Esophagus mucosa (tissue), 1 donor: ENCODE data around the gene FOXN3. TPM values are rescaled to one million over a fixed set of nuclear protein-coding genes. Genes with fewer than 3 reads are reported as not detected.
"Not testable (repeated sequence)": the region's sequence is repeated elsewhere in the genome, so short reads cannot be mapped to it uniquely, and the experiment has no call there.

Experiments
- ATAC-seq: fragments of 200-7000 bp; cut with Tn5 transposase; one replicate; pipeline ENCODE4 v1.9.1; 2020
- total RNA-seq: library from RNA; stranded (reverse); gene quantifications from one replicate; pipeline ENCODE4 v1.2.4, GENCODE V29; 2023
- donor health status: DM: yes; HTN: yes; CAD: no.

FOXN3 gene
- total RNA-seq, 1 donor from 2014 or later: 40.5 TPM

GRCh38 chr14:89226801-89227495 lies 190.1 kb downstream of the FOXN3 start:
- ATAC-seq: no peak

GRCh38 chr14:89225607-89226006 lies 191.4 kb downstream of the FOXN3 start:
- ATAC-seq: no peak

GRCh38 chr14:89221109-89221810 lies 195.8 kb downstream of the FOXN3 start:
- peak; percentile 32 for ATAC-seq

GRCh38 chr14:89219051-89219450 lies 198.0 kb downstream of the FOXN3 start:
- no peak for ATAC-seq

- no peak for ATAC-seq
Measured at GRCh38 chr14:89217891-89218290, 199.1 kb downstream of the FOXN3 start.

GRCh38 chr14:89215531-89215930 lies 201.5 kb downstream of the FOXN3 start:
- no peak for ATAC-seq

- no peak for ATAC-seq
Measured at GRCh38 chr14:89215114-89215513, 201.9 kb downstream of the FOXN3 start.

GRCh38 chr14:89214221-89214965 lies 202.6 kb downstream of the FOXN3 start:
- peak; percentile 99 for ATAC-seq

GRCh38 chr14:89212386-89213235 lies 204.4 kb downstream of the FOXN3 start:
- ATAC-seq: no peak

GRCh38 chr14:89209558-89209957 lies 207.5 kb downstream of the FOXN3 start:
- ATAC-seq: no peak

GRCh38 chr14:89207925-89208328 lies 209.1 kb downstream of the FOXN3 start:
- no peak for ATAC-seq

GRCh38 chr14:89206389-89207031 lies 210.5 kb downstream of the FOXN3 start:
- ATAC-seq: no peak

- peak; percentile 67 for ATAC-seq
Measured at GRCh38 chr14:89205137-89205740, 211.8 kb downstream of the FOXN3 start.

GRCh38 chr14:89202413-89203190 lies 214.4 kb downstream of the FOXN3 start:
- ATAC-seq: no peak

GRCh38 chr14:89201645-89202044 lies 215.4 kb downstream of the FOXN3 start:
- no peak for ATAC-seq

- not testable (repeated sequence) for ATAC-seq
Measured at GRCh38 chr14:89199357-89199756, 217.7 kb downstream of the FOXN3 start.

- no peak for ATAC-seq
Measured at GRCh38 chr14:89198544-89199329, 218.3 kb downstream of the FOXN3 start.

- ATAC-seq: no peak
Measured at GRCh38 chr14:89197623-89198022, 219.4 kb downstream of the FOXN3 start.

GRCh38 chr14:89196545-89196944 lies 220.5 kb downstream of the FOXN3 start:
- ATAC-seq: no peak

- ATAC-seq: no peak
Measured at GRCh38 chr14:89194376-89194775, 222.7 kb downstream of the FOXN3 start.
